ENCODE measurements around the gene ALDH9A1.
A peak's percentile ranks its signal among the peaks of the same experiment; 100 is the strongest.

Gene ALDH9A1

GRCh38 chr1:165630629-165631341, 67.6 kb downstream of the ALDH9A1 start, which contains the start of gene MGST3:
TSS of gene MGST3 (plus strand) at chr1:165631234. CDS start at chr1:165649848, 18,614 bp downstream.
- peak; percentile 61 for FAIRE-seq

GRCh38 chr1:165629848-165630628, 68.3 kb downstream of the ALDH9A1 start:
- no peak for DNase-seq (ENCODE audit: insufficient read length, low spot score)
- FAIRE-seq = no peak
- TF ChIP-seq POLR2A (IDR thresholded peaks at IDR 0.05; ENCODE audit: low read depth, low read length) = no peak

More at GRCh38 chr1:165630629-165631341, 67.6 kb downstream of the ALDH9A1 start, which contains the start of gene MGST3:
- TF ChIP-seq POLR2A (IDR thresholded peaks at IDR 0.05; ENCODE audit: low read depth, low read length) = peak; percentile 65
- peak; percentile 88 for DNase-seq (ENCODE audit: insufficient read length, low spot score)

GRCh38 chr1:165629151-165629550, 69.2 kb downstream of the ALDH9A1 start:
- no peak for DNase-seq (ENCODE audit: insufficient read length, low spot score)
- no peak for FAIRE-seq
- no peak for TF ChIP-seq POLR2A (IDR thresholded peaks at IDR 0.05; ENCODE audit: low read depth, low read length)

- no peak for DNase-seq (ENCODE audit: insufficient read length, low spot score)
- TF ChIP-seq POLR2A (IDR thresholded peaks at IDR 0.05; ENCODE audit: low read depth, low read length) = no peak
- FAIRE-seq = no peak
Measured at GRCh38 chr1:165628147-165628822, 70.1 kb downstream of the ALDH9A1 start.

- TF ChIP-seq POLR2A (IDR thresholded peaks at IDR 0.05; ENCODE audit: low read depth, low read length) = no peak
- no peak for DNase-seq (ENCODE audit: insufficient read length, low spot score)
- no peak for FAIRE-seq
Measured at GRCh38 chr1:165624441-165624840, 73.9 kb downstream of the ALDH9A1 start.

- DNase-seq (ENCODE audit: insufficient read length, low spot score) (no peak), FAIRE-seq (no peak)
- no peak for TF ChIP-seq POLR2A (IDR thresholded peaks at IDR 0.05; ENCODE audit: low read depth, low read length)
Measured at GRCh38 chr1:165623624-165624023, 74.7 kb downstream of the ALDH9A1 start.

- FAIRE-seq (no peak), DNase-seq (ENCODE audit: insufficient read length, low spot score) (no peak)
- no peak for TF ChIP-seq POLR2A (IDR thresholded peaks at IDR 0.05; ENCODE audit: low read depth, low read length)
Measured at GRCh38 chr1:165619647-165620151, 78.7 kb downstream of the ALDH9A1 start.

GRCh38 chr1:165616987-165617546, 81.3 kb downstream of the ALDH9A1 start:
- DNase-seq (ENCODE audit: insufficient read length, low spot score) (no peak), FAIRE-seq (no peak)
- no peak for TF ChIP-seq POLR2A (IDR thresholded peaks at IDR 0.05; ENCODE audit: low read depth, low read length)

GRCh38 chr1:165616054-165616612, 82.2 kb downstream of the ALDH9A1 start:
- TF ChIP-seq POLR2A (IDR thresholded peaks at IDR 0.05; ENCODE audit: low read depth, low read length) = no peak
- FAIRE-seq (no peak), DNase-seq (ENCODE audit: insufficient read length, low spot score) (no peak)

All from H54 (cell line).